HG02571 (cell line): Measurements from ENCODE around the gene EPS15.

Experiments used
- ATAC-seq: cut with Tn5 transposase; IDR thresholded peaks from one replicate; pipeline ENCODE4 v1.9.1; 2021; ENCODE audit warnings: mild to moderate bottlenecking, moderate library complexity; ENCODE audit not compliant: unreplicated experiment

The EPS15 gene

GRCh38 chr1:51322417-51323101 lies 196.5 kb downstream of the EPS15 start:
- ATAC-seq: no peak

- ATAC-seq: no peak
These were observed 197.2 kb downstream of the EPS15 start for GRCh38 chr1:51321924-51322280.

DNA sequence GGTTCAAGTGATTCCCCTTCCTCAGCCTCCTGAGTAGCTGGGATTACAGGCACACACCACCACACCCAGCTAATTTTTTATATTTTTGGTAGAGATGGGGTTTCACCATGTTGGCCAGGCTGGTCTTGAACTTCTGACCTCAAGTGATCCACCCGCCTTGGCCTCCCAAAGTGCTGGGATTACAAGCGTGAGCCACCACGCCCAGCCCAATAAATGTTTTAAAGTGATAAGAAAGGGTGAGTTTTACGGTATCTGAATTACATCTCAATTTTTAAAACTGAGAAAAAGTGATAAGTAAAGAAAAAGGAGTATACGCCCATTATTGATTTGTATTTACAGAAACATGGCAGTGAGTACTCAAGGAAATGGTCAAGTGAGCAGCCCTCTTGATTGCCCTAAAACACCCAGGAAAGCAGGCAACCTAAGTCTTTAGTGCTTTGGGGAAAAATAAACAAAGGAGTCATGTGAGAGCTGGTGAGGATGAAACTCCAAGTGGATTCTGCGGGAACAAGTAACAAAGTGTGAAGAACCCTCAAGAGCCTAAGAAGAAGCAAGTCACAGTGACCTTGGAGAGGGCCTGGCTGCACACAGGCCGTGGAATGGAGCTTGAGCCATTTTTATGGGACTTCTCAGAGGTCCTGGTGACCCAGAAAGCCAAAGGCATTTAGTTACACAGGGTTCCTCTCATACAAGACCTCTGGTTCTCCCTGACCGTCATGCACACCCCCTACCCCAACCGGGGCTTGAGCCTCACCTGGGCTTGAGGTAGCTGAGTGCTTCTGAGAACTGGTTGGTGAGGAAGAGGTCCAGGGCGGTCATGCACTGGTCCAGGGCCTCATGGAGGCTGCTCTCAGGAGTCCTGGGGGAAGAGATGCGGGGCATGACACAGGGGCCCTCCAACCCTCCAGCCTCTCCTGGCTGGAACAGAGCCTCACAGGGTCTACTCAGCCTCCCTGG lies 197.8 kb downstream of the EPS15 start:
- ATAC-seq: no peak

DNA sequence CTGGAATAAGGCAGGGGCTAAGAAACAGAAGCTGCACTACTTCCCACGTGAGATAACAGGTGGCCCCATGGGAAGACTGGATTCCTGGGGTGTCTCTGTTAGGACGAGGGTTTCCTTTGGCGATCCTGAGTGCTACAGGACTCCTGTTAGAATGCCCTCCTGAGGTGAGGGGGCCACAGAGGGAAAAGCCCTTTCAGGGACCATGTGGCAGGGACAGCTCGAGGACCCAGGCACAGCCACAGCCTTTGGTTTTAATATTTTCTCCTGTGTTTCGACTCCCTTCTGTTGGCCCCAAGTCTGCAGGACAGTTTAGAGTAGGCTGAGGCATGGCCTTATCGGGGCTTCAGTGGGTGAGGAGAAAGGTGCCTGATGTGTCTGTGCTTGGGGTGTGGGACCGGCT lies 201.3 kb downstream of the EPS15 start:
- ATAC-seq: no peak

DNA sequence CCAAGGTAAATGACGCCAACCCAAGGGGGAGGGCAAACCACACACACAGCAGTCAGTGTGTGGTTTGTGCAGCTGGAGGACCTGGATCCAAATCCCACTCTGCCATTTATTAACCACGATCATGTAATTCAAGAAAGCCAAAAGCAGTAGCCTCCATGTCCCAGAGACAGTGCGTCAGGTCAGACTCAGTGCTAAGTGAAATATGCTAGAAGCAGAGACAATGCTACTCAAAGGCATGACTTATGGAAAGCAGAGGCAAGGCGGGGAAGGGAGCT lies 202.3 kb downstream of the EPS15 start:
- ATAC-seq: no peak

DNA sequence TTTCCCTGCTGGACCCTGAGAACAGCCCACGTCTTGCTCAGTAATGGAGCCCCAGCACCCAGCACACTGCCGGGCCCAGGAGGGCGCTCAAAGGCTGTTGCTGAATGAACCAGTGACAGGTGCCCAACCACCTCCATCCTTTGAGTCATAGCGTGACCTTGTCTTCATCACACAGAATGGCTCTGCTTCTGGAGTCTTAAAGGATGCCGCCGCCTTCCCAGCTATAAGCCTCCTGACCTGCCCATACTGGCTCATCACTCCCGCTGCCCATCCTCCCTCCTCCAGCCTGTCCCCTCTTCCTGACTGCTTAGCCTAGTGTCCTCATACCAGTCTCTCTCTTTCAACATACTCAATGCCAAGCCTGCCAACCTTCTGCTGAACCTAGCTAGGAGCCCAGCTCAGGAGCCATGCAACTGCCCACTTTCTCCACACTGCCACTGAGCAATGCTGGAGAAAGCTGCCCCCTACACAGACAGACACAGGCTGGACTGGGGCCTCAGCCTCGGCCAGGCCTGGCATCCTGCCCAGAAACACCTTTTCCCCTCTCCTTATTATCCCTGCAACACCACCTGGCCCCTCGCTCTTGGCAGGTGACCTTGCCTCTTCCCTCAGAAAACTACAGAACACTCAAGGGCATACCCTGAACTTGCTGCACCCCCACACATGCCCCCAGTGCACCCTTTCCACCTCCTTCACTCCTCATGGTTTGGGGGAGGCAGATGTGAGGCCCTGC lies 202.8 kb downstream of the EPS15 start:
- no peak for ATAC-seq

GRCh38 chr1:51314974-51315373 lies 204.1 kb downstream of the EPS15 start:
- no peak for ATAC-seq

DNA sequence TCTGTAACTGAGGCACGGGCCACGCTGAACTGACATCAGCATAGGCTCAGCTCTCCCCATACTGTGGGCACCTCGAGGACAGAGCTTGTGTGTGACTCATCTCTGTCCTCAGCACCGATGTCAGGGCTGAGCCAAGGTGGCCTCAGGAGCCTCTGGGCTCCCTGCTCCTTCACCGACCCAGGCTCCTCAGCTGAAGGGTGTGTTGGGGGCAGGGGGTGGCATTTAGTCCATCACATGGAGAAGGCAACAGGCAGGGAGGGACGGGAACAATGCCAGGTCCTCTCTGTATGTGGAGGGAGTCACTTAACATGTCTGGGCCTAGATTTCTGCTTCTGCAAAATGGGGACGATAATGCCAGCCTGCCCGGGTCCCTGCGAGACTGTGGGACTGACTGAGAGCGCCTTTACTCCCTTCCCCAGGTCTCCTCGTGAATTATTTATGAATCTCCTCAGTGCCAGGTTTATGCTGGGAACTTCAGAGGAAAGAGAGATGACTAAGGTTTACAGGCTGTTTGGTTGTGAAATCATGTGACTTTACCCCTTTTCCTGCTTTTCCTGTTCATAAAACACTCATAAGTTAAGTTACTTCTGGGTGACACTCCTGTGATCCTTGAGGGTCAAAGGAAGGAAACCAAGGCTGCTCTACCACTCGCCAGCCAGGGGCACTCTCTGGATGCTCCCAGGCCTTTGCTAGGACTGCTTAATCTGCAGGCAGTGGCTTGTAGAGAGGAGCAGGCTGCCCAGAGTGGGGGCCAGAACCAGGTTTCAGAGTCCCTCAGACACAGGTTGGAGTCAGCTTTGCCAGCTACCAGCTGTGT lies 204.9 kb downstream of the EPS15 start:
- no peak for ATAC-seq

- ATAC-seq: no peak
These were observed 205.7 kb downstream of the EPS15 start for GRCh38 chr1:51313268-51313852.

- ATAC-seq: no peak
These were observed 206.3 kb downstream of the EPS15 start for GRCh38 chr1:51312718-51313117.

DNA sequence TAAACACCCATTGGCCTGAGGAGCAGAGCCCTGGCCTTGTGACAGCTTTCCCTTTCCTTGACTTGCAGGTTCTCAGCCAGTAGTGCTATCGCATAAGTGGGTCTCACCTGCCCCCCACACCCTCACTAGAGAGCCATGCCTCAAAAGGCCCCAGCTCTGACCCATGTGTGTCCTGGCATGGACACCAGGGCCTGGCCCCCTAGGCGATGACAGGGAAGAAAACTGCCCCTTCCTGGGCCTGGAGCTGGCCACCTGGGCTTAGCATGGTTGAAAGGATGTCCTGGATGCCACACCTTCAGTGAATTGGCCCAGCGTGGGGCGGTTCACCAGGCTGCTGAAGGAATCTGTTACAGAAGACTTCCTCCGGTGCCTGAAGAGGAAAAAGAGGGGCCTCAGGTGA lies 207.2 kb downstream of the EPS15 start:
- no peak for ATAC-seq

DNA sequence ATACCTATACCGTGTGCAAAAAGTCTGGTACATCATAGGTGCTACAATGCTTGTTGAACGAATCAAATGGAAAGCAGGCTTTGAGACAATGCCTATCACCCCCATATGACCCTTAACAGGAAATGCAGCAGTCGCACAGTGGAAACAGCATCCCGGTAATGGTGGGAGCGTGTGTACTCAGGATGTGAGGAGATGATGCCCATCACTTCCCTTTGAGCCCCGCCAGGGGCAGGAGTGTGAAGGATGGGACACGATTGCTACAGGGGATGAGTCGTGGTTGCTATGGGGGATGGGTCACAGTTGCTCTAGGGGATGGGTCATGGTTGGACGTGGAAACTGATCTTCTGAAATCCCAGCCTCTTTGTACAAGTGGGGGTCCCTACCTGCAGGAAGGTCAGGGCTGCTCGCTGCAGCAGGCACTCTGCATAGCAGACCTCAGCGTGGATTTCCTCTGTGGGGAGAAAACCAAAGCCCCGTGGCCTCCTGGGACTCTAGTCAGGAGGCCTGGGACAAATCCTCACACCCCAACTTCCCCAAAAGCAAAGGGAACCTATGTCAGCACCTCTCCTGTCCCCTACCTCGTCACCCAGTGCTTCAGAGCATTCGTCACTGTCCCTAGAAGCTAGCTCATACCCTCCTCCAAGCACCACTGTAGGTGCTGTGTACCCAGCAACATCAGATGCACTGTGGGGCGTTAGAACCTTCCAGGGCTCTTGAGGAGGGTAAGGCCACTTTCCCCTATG lies 208.0 kb downstream of the EPS15 start:
- ATAC-seq: no peak

- ATAC-seq: no peak
These were observed 209.8 kb downstream of the EPS15 start for GRCh38 chr1:51309291-51309690.

DNA sequence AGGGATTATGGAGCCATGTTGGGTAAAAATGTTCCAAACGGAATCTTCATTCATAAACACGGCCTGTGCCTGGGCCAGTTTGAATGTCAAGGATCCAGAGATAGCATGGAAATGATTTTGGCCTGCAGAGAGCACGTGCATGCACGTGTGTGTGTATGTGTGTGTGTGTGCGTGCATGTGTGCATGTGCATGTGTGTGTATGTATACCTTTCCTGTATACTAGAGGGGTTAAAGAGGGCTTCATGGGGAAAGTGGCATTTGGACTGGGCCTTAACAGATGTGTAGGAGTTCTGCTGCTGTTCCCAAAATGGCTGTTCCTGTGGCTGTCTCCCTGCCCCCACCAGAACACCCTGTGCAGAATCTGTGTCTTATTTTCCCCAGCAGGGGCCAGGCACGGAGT lies 210.4 kb downstream of the EPS15 start:
- ATAC-seq: no peak

GRCh38 chr1:51306950-51307349 lies 212.1 kb downstream of the EPS15 start:
- no peak for ATAC-seq

DNA sequence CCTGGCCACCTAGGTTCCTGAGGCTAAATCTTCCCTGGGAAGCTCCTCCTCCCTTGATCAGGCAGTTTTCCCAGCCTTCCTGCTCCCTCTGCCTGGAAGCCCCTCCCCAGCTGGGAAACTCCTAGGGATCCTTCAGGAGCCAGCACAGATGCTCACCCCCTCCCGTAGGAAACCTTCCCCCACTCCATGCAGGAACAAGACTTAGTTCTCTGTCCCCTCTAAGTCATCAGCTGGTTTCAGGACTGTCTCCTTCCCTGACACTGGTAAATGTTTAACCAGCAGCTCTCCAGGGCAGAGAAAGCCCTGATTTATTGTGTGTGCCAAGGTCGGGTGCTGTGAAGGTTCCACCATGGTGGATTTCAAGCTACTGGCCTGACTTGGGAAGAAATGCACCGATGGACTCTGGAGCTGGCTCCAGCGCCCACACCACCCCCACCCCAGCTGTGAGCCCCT lies 213.7 kb downstream of the EPS15 start:
- no peak for ATAC-seq

DNA sequence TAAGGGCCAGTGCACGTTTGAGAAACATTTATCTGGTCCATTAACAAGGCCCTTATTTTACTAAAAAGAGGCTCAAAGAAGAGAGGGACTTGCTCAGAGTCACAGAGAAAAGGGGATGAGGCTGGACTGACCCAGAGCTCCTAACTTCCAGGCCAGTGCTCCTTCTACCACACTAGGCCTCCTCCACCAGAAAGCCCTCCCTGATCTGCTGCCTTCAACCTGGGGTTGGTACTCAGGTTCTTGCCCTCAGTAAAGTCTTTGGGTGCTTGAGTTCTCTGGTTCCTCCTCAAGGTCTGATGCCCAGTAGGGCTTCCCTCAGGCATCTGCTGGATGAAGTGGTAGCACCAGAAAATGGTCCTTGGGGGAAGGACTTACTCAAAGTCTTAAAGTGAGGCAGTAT lies 214.7 kb downstream of the EPS15 start:
- no peak for ATAC-seq
